ENCODE results near the gene AIG1.

Gene AIG1

DNA sequence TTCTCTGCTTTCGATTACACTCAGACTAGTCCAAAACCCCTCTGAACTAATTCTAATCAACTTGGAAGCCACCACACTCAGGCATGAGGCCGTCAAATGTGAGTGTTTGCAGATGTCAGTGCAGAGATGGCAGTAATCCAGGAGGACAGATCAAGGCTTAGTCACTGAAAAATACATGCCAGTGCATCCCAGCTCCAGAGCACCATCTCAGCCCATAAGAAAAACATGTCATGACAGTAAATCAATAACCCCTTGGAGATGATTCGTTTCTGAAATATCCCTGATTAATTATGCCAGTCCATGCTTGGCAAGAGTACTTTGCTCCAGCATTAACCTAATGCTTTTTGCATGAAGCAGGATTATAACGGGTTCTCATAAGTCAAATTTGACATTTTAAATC, 210.3 kb downstream of the AIG1 start:
- TF ChIP-seq, protein P1, sequence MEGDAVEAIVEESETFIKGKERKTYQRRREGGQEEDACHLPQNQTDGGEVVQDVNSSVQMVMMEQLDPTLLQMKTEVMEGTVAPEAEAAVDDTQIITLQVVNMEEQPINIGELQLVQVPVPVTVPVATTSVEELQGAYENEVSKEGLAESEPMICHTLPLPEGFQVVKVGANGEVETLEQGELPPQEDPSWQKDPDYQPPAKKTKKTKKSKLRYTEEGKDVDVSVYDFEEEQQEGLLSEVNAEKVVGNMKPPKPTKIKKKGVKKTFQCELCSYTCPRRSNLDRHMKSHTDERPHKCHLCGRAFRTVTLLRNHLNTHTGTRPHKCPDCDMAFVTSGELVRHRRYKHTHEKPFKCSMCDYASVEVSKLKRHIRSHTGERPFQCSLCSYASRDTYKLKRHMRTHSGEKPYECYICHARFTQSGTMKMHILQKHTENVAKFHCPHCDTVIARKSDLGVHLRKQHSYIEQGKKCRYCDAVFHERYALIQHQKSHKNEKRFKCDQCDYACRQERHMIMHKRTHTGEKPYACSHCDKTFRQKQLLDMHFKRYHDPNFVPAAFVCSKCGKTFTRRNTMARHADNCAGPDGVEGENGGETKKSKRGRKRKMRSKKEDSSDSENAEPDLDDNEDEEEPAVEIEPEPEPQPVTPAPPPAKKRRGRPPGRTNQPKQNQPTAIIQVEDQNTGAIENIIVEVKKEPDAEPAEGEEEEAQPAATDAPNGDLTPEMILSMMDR (conservative IDR thresholded peaks at IDR 0.05): no peak
- no peak overlapping the region for H3K27ac ChIP-seq

DNA sequence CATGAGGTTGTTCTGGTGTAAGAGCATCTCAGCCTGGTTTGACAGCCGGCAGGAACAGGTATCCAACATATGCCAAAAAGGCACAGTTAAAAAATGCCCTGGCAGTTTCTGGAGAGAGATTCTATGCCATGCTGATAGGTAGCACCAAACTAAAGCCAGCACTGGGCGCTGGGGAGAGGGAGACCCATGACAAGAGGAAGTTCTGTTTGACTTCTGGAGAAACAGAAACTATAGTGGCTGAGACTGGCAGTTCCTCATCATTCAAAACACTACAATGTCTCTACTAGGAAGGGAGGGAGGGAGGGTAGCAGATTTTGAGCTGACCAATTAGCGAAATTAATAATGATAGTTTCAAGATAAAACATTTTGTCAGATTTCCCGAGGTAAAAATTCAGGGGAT, 215.7 kb downstream of the AIG1 start:
- no peak overlapping the region for H3K27ac ChIP-seq
- TF ChIP-seq, protein P1 (conservative IDR thresholded peaks at IDR 0.05): no peak

DNA sequence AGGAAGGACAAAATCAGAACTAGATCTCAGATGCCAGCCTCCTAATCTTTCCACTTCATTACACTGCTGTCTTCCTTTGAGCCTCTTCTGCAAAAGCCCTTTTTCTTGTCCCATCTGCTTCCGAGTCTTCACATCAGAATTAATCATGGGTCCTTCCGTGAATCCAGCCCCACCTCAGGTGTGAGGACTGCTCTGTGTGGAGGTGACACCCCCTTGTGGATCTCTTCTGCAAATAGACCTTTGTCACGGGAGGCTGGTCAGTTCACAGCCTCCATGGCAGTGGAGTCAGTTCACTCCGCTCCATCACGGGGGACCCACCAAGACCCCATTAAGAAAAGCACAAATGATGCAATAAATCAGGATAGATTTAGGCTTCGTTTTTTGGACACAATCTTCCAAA, 218.7 kb downstream of the AIG1 start:
- no peak overlapping the region for H3K27ac ChIP-seq
- TF ChIP-seq, protein P1 (conservative IDR thresholded peaks at IDR 0.05): peak; percentile 55

DNA sequence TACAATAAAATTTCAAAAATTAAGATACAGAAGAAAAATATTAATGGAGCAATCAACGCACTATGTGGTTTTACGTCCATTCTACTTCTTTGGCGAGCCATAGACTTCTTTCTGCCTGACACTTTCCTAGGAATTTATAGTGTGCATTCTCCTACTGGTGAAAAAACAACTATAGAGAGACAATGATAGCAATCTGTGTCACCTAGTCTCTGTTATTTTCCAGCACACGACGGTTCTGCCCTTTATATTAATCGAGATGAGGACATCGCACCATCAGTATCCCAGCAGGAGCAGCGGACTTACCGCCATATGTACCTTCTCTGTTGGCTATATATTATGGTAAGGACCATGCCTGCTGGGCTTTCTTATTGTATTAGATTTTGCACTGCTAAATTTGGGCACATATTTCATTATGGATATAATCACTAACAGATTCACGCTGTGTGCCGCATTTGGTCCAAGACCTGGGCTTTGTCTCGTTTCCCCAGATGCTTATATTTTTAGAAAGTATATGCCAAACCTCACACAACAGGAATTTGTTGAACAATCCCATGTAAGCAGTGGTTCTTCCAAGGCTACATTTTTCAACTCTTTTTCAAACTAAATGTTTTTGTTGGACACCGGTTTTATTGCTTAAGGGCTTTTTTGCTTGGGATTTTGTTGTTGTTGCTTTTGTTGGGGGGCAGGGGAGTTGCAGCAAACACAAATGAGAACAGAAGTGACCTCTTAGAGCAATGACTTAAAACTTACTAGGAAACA, 223.4 kb downstream of the AIG1 start:
- H3K27ac ChIP-seq: no peak overlapping the region

DNA sequence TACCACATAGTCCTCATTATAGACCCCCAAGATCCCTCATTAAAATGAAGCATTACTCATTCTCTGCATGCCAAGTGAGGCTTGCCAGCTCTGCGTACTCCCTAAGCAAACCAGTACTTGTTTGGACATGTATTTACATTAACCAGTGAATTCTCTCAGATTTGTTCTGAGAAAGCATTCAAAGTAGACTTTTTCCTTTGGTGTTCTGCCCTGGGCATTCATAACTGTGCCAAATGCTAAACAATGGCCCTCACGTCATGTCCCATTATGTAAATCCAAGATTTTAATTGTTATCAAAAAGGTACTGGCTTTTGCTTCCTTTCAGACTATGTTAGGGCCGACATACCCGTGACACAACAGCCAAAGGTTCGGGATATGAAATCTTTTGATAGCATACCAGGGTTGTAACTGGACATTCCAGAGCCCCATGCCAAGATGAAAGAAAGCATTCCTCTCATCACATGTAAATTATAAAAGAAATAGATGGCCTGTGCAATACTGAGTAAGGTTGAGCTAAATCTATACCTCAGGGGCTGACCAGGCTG, 225.6 kb downstream of the AIG1 start:
- peak overlapping the region; percentile 46; the same call in 1 of the 2 replicates for H3K27ac ChIP-seq
- TF ChIP-seq, protein P1 (conservative IDR thresholded peaks at IDR 0.05): no peak

More for the DNA sequence above, 223.4 kb downstream of the AIG1 start:
- TF ChIP-seq, protein P1 (conservative IDR thresholded peaks at IDR 0.05): no peak

DNA sequence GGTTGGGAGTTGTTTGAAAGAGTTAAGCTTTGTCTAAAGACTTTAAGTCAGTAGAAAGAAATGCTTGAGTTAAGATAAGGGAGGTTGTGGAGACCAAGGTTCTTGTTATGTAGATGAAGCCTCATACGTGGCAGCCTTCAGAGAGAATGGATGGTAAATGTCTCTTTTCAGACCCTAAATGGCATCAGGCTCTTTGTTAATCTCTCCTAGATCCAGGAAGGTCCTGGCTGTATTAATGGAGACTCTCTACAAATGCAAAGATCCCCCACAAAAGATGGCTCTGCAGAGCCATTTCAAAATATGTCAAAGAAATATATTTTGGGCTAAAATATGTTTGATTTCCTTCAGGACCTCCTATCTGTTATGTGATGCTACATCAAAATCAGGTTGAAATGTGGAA, 228.2 kb downstream of the AIG1 start:
- TF ChIP-seq, protein P1 (conservative IDR thresholded peaks at IDR 0.05): no peak
- H3K27ac ChIP-seq: no peak overlapping the region

DNA sequence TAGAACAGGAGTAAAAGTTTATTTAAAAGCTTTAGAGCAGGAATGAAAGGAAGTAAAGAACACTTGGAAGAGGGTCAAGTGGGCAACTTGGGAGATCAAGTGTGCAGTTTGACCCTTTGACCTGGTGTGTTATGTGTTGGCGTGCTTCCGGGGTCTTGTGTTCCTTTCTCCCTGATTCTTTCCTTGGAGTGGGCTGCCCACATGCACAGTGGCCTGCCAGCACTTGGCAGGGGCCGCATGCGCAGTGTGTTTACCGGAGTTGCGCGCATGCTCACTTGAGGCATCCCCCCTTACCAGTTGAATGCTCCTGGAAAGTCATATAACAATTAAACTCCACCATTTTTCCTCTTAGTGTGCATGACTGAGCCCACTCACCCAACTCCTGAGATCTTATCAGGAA, 229.5 kb downstream of the AIG1 start:
- H3K27ac ChIP-seq: no peak overlapping the region
- TF ChIP-seq, protein P1 (conservative IDR thresholded peaks at IDR 0.05): no peak
